SK-N-SH treated with all-trans-retinoic acid at 6 μM for 48 hours (cell line): ENCODE measurements around the gene FUBP3.

ENCODE experiments used
- ATAC-seq: fragments of 200-7000 bp; cut with Tn5 transposase; 3 replicates; pipeline ENCODE4 v1.9.1; 2020; ENCODE audit warnings: mild to moderate bottlenecking, moderate library complexity
- ARNTL ChIP-seq: fragments of 450-650 bp; formaldehyde crosslinking; IDR thresholded peaks from 2 replicates; pipeline ENCODE4 v1.5.0; 2020; ENCODE audit warnings: low read depth, mild to moderate bottlenecking, moderate library complexity, borderline replicate concordance
- BACH2 ChIP-seq: fragments of 250-450 bp; sonication (Bioruptor Pico); IDR thresholded peaks from 2 replicates; pipeline ENCODE4 v1.9.0; 2021; ENCODE audit warnings: mild to moderate bottlenecking, borderline replicate concordance
- CSDC2 ChIP-seq: fragments of 250-450 bp; sonication (Bioruptor Pico); IDR thresholded peaks from 2 replicates; pipeline ENCODE4 v1.5.0; 2020; ENCODE audit warnings: mild to moderate bottlenecking, moderate library complexity
- CSRNP3 ChIP-seq: fragments of 250-450 bp; sonication (Bioruptor Pico); IDR thresholded peaks from 2 replicates; pipeline ENCODE4 v1.5.1; 2021; ENCODE audit warnings: mild to moderate bottlenecking, moderate library complexity
- GLIS3 ChIP-seq: fragments of 250-450 bp; sonication (Bioruptor Pico); IDR thresholded peaks from 2 replicates; pipeline ENCODE4 v1.5.0; 2020; ENCODE audit warnings: mild to moderate bottlenecking, moderate library complexity
- ISL1 ChIP-seq: fragments of 250-450 bp; sonication (Bioruptor Pico); IDR thresholded peaks from 2 replicates; pipeline ENCODE4 v2.1.2; 2022; ENCODE audit warnings: mild to moderate bottlenecking, moderate library complexity
- OSR1 ChIP-seq: fragments of 250-450 bp; sonication (Bioruptor Pico); IDR thresholded peaks from 2 replicates; pipeline ENCODE4 v1.8.0; 2022; ENCODE audit warnings: moderate library complexity, mild to moderate bottlenecking, inconsistent platforms
- PATZ1 ChIP-seq: fragments of 250-450 bp; sonication (Bioruptor Pico); IDR thresholded peaks from 2 replicates; pipeline ENCODE4 v1.8.0; 2020; ENCODE audit warnings: mild to moderate bottlenecking, moderate library complexity, borderline replicate concordance
- POU6F1 ChIP-seq: fragments of 250-450 bp; sonication (Bioruptor Pico); IDR thresholded peaks from 2 replicates; pipeline ENCODE4 v1.8.0; 2021; ENCODE audit warnings: low read depth, mild to moderate bottlenecking, moderate library complexity, borderline replicate concordance
- PPARA ChIP-seq: fragments of 250-450 bp; sonication (Bioruptor Pico); IDR thresholded peaks from 2 replicates; pipeline ENCODE4 v1.5.0; 2020; ENCODE audit warnings: mild to moderate bottlenecking, borderline replicate concordance
- RARB ChIP-seq: fragments of 250-450 bp; sonication (Bioruptor Pico); IDR thresholded peaks from 2 replicates; pipeline ENCODE4 v1.8.0; 2021; ENCODE audit warnings: mild to moderate bottlenecking, moderate library complexity
- SNAI2 ChIP-seq: fragments of 250-450 bp; sonication (Bioruptor Pico); IDR thresholded peaks from 2 replicates; pipeline ENCODE4 v1.5.0; 2020; ENCODE audit warnings: mild to moderate bottlenecking, moderate library complexity
- TCF4 ChIP-seq: fragments of 250-450 bp; sonication (Bioruptor Pico); IDR thresholded peaks from 2 replicates; pipeline ENCODE4 v1.8.0; 2021; ENCODE audit warnings: mild to moderate bottlenecking, moderate library complexity, borderline replicate concordance
- TOX ChIP-seq: fragments of 250-450 bp; sonication (Bioruptor Pico); IDR thresholded peaks from 2 replicates; pipeline ENCODE4 v1.8.0; 2021; ENCODE audit warnings: mild to moderate bottlenecking, moderate library complexity, borderline replicate concordance
- TSHZ2 ChIP-seq: fragments of 250-450 bp; sonication (Bioruptor Pico); IDR thresholded peaks from 2 replicates; pipeline ENCODE4 v1.5.0; 2020; ENCODE audit warnings: mild to moderate bottlenecking, moderate library complexity
- ZC3H10 ChIP-seq: fragments of 250-450 bp; sonication (Bioruptor Pico); IDR thresholded peaks from 2 replicates; pipeline ENCODE4 v1.5.1; 2021; ENCODE audit warnings: mild to moderate bottlenecking, moderate library complexity
- ZFP3 ChIP-seq: fragments of 250-450 bp; sonication (Bioruptor Pico); IDR thresholded peaks from 2 replicates; pipeline ENCODE4 v1.5.0; 2020; ENCODE audit warnings: mild to moderate bottlenecking, moderate library complexity
- ZFP30 ChIP-seq: fragments of 450-650 bp; formaldehyde crosslinking; IDR thresholded peaks from 2 replicates; pipeline ENCODE4 v1.5.0; 2022; ENCODE audit warnings: mild to moderate bottlenecking, moderate library complexity
- ZNF565 ChIP-seq: fragments of 450-650 bp; formaldehyde crosslinking; conservative IDR thresholded peaks from 2 replicates; pipeline ENCODE4 v1.5.0; 2020; ENCODE audit warnings: low read depth, mild to moderate bottlenecking, moderate library complexity
- ZNF70 ChIP-seq: fragments of 450-650 bp; formaldehyde crosslinking; IDR thresholded peaks from 2 replicates; pipeline ENCODE4 v1.5.0; 2020; ENCODE audit warnings: mild to moderate bottlenecking, moderate library complexity
- ZNF8 ChIP-seq: fragments of 450-650 bp; formaldehyde crosslinking; IDR thresholded peaks from 2 replicates; pipeline ENCODE4 v1.5.0; 2020; ENCODE audit warnings: mild to moderate bottlenecking, moderate library complexity

The FUBP3 gene

GRCh38 chr9:130609163-130609562 lies 29.8 kb downstream of the FUBP3 start:
- no peak for ATAC-seq
- no peak for TF ChIP-seq TOX (CRISPR knock-in tag)
- TF ChIP-seq ZNF70 (CRISPR knock-in tag) = no peak
- no peak for TF ChIP-seq OSR1 (CRISPR knock-in tag)
- TF ChIP-seq ARNTL (CRISPR knock-in tag) = no peak
- TF ChIP-seq TCF4 (CRISPR knock-in tag) = no peak
- TF ChIP-seq PPARA (CRISPR knock-in tag) = no peak
- TF ChIP-seq ISL1 = no peak
- TF ChIP-seq SNAI2 = no peak
- no peak for TF ChIP-seq ZFP30 (CRISPR knock-in tag)
- TF ChIP-seq RARB = no peak
- TF ChIP-seq PATZ1 (CRISPR knock-in tag) = no peak
- TF ChIP-seq ZC3H10 (CRISPR knock-in tag) = no peak
- no peak for TF ChIP-seq CSRNP3 (CRISPR knock-in tag)
- TF ChIP-seq ZNF565 (CRISPR knock-in tag) = no peak
- TF ChIP-seq CSDC2 (CRISPR knock-in tag) = no peak
- no peak for TF ChIP-seq BACH2 (CRISPR knock-in tag)
- no peak for TF ChIP-seq ZFP3 (CRISPR knock-in tag)

- ATAC-seq = no peak
- TF ChIP-seq TCF4 (CRISPR knock-in tag) (no peak), ARNTL (CRISPR knock-in tag) (no peak), TSHZ2 (CRISPR knock-in tag) (no peak), BACH2 (CRISPR knock-in tag) (no peak), PATZ1 (CRISPR knock-in tag) (no peak), OSR1 (CRISPR knock-in tag) (no peak), PPARA (CRISPR knock-in tag) (no peak), ZNF8 (CRISPR knock-in tag) (no peak), ZC3H10 (CRISPR knock-in tag) (no peak), ISL1 (no peak), ZNF565 (CRISPR knock-in tag) (no peak), SNAI2 (no peak), CSDC2 (CRISPR knock-in tag) (no peak)
Observed at GRCh38 chr9:130610862-130611707, 31.7 kb downstream of the FUBP3 start.

GRCh38 chr9:130616451-130616850 lies 37.1 kb downstream of the FUBP3 start:
- ATAC-seq = no peak
- TF ChIP-seq ZNF8 (CRISPR knock-in tag) (no peak), ISL1 (no peak), GLIS3 (CRISPR knock-in tag) (no peak), PPARA (CRISPR knock-in tag) (no peak), ZFP3 (CRISPR knock-in tag) (no peak), ZC3H10 (CRISPR knock-in tag) (no peak), CSRNP3 (CRISPR knock-in tag) (no peak), TOX (CRISPR knock-in tag) (no peak), POU6F1 (CRISPR knock-in tag) (no peak), ZFP30 (CRISPR knock-in tag) (no peak), ZNF70 (CRISPR knock-in tag) (no peak)
